Omental fat pad (tissue), 4 donors: Measurements from ENCODE around the gene SLC30A2. TPM values are rescaled to one million over a fixed set of nuclear protein-coding genes. Genes with fewer than 3 reads are reported as not detected.

ENCODE experiments used
- ATAC-seq: fragments of 150-250 bp; one replicate; pipeline ENCODE4 v1.9.1; 2016; ENCODE audit warnings: mild to moderate bottlenecking, moderate library complexity; ENCODE audit not compliant: low FRiP score
- DNase-seq: peaks from one replicate; pipeline ENCODE4 v3.0.0-alpha.2; 2019; ENCODE audit warnings: low spot score
- CTCF ChIP-seq, 3 donors: fragments of 450-650 bp; IDR thresholded peaks; one replicate each; pipeline ENCODE4 v1.5.1; 2016 to 2017; ENCODE audit warnings: antibody characterized with exemption in 3 of 3, mild to moderate bottlenecking in 3 of 3, moderate library complexity in 2 of 3
- total RNA-seq, 4 donors: library from RNA; depleted of rRNA; stranded (reverse); fragments of >200 nt; gene quantifications; one replicate each; pipeline ENCODE4 v1.1.0, GENCODE V29; 2016

Gene SLC30A2
- total RNA-seq, 4 donors from 2014 or later = 0.36 to 1.7 TPM; not detected in 2

DNA sequence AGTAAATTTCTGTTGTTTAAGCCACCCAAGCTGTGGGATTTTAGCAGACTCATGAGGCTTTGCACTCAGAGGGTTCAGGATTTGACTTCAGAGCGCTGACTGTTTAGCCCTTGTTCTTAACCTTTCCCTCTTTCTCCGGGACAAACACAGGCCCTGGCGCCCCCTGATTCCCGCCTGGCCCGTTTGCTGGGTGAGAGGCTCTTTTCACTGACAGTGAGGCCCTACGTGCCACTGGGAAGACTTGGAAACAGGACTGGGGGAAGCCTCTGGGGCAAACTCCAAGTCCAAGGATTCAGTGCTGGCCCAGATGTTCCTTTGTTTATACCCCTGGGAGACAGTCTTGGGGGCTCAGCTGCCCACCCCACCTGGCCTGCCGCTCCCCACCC lies 33.3 kb upstream of the SLC30A2 start:
- ATAC-seq (no peak), DNase-seq (no peak)
- TF ChIP-seq CTCF (IDR thresholded peaks at IDR 0.05) = no peak

DNA sequence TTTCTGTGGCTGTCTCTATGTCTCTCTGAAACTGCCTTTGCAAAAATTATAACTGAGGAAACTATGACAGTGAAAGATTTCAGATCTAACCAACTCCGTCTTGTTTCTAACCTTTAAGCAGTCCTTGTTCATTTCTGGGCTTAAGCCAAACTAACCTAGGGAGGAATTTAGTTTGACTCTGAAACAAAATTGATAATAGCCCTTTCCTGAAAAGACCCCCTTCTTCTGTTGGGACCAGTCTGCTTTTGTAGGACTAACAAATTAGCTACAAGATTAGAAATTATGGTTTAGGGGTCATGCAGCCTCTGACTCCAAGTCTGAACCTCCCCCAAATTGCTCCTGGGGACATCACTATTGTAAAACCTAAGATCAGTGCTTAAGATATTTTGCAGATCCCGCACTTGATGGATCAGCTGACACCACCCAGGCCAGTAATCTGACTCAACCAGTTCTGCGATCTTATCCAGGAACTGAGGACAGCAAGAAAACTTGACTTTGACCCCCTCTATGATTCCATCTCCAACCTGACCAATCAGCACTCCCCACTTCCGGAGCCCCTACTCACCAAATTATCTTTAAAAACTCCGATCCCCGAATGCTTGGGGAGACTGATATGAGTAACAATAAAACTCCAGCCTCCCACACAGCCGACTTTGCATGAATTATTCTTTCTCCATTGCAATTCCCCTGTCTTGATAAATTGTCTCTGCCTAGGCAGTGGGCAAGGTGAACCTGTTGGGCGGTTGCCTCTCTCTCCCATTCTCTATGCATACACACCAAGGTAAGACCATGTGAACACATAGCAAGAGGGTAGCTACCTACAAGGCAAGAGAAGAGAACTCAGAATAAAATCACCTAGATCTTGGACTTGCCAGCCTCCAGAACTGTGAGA lies 32.6 kb upstream of the SLC30A2 start:
- ATAC-seq (no peak), DNase-seq (no peak)
- no peak for TF ChIP-seq CTCF (IDR thresholded peaks at IDR 0.05)

DNA sequence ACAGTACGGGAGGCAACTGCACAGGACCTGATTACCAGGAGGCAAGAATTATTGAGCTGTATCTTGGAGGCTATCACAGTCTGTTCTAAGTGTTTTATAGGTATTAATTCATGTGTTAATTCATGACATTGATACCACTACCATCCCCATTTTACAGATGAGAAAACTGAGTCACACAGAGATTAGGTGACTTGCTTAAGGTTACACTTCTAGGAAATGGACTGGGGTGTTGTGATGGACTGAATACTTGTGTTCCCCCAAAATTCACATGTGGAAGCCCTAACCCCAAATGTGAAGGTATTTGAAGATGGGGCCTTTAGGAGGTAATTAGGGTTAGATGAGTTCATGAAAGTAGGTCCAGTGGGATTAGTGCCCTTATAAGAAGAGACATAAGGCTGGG lies 31.6 kb upstream of the SLC30A2 start:
- no peak for DNase-seq
- ATAC-seq = no peak
- no peak for TF ChIP-seq CTCF (IDR thresholded peaks at IDR 0.05)

- ATAC-seq (no peak), DNase-seq (no peak)
- no peak for TF ChIP-seq CTCF (IDR thresholded peaks at IDR 0.05)
Observed at GRCh38 chr1:26075421-26076144, 29.7 kb upstream of the SLC30A2 start.

DNA sequence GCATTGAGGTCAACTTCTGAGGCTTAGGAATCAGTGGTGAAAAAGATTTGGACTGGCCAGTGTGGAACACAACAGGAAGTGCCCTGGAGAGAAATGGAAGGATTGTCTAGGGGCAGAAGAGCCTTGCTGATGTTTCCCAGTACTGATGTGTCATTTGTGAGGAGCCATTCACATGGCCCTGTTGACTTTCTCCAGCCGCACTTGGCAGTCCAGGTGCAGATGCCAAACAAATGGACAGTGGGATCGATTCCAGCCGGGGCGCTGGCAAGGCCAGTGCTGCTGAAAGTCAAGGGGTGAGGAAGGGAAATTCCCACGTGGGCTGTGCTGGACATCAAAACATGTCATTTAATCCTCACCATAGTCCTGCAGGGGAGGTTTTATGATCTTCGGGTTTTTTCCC lies 26.4 kb upstream of the SLC30A2 start:
- no peak for TF ChIP-seq CTCF (IDR thresholded peaks at IDR 0.05)
- no peak for ATAC-seq
- no peak for DNase-seq

DNA sequence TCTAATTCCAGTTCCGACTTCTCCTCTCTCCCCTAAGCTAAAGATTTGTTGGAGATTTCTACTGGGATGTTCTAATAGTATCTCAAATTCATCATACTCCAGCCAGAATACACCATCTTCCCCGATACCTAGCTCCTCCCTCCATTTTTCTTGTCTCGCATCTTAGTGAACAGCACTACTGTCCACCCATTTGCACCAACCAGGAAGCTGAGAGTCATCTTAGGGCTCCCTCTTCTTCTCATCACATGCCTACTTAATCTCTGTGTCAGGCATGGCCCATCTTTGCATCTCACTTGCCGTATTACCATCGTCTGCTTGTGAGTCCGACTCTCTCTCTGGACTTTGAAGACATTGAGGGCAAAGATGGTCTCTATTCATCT lies 25.0 kb upstream of the SLC30A2 start:
- ATAC-seq (no peak), DNase-seq (no peak)
- TF ChIP-seq CTCF (IDR thresholded peaks at IDR 0.05) = no peak
